ENCODE measurements around the gene COLEC12. TPM values are rescaled to one million over a fixed set of nuclear protein-coding genes. Genes with fewer than 3 reads are reported as not detected.

COLEC12 gene
- total and polyA plus RNA-seq, 2 donors (not counting 3 experiments of a cell fraction or from before 2014, with no cell fraction given): 8.0 to 17.1 TPM

- Histone ChIP-seq H3K9me1 (replicated peaks; ENCODE audit: control insufficient read depth, extremely low read depth, insufficient read depth, low read length) (no peaks in the 10 kb centered on the region), H3K4me1 (ENCODE audit: control insufficient read depth, extremely low read depth, insufficient read depth, low read length) (no peaks in the 10 kb centered on the region), H3K36me3 (ENCODE audit: control insufficient read depth in 2 of 2, extremely low read depth in 1 of 2, insufficient read depth in 2 of 2, low read length in 2 of 2) (no peaks in the 10 kb centered on the region), H4K20me1 (replicated peaks; ENCODE audit: control insufficient read depth, extremely low read depth, insufficient read depth, low read length) (no peaks in the 10 kb centered on the region), H3K9ac (replicated peaks; ENCODE audit: extremely low read depth, insufficient read depth, low read length) (no peak overlapping the region), H3K4me2 (ENCODE audit: insufficient read depth, low read length) (no peak overlapping the region), H3K27ac (ENCODE audit: insufficient read depth, low read depth, low read length) (no peak overlapping the region), H3K9me3 (replicated peaks; ENCODE audit: control insufficient read depth, insufficient read depth, low read length) (no peaks in the 10 kb centered on the region), H3K4me3 (replicated peaks in 1 of 3; ENCODE audit: insufficient read depth in 1 of 3, low read depth in 1 of 3, low read length in 3 of 3) (no peak overlapping the region), H2AFZ (ENCODE audit: low read depth, low read length) (no peak overlapping the region), H3K27me3 (ENCODE audit: control insufficient read depth in 2 of 2, insufficient read depth in 2 of 2, low read length in 2 of 2) (peaks cover 0 to 2% of the 10 kb centered on the region in 2 experiments), H3K79me2 (ENCODE audit: control insufficient read depth, insufficient read depth, low read length) (no peaks in the 10 kb centered on the region)
- no TSS peak for BruUV-seq (replicated peaks)
- TF ChIP-seq FOS (IDR thresholded peaks at IDR 0.05; ENCODE audit: borderline replicate concordance, insufficient read depth, low read length) (no peak), MAX (IDR thresholded peaks at IDR 0.05; ENCODE audit: insufficient read depth, insufficient read length) (no peak), CTCF (IDR thresholded peaks at IDR 0.05; ENCODE audit: extremely low read depth in 1 of 2, insufficient read depth in 1 of 2, low read depth in 1 of 2, low read length in 2 of 2) (no peak), JUN (IDR thresholded peaks at IDR 0.05; ENCODE audit: borderline replicate concordance, insufficient read depth, insufficient read length, low read depth) (no peak), POLR2A (IDR thresholded peaks at IDR 0.05; ENCODE audit: low read depth, low read length) (no peak), EZH2 (IDR thresholded peaks at IDR 0.05; ENCODE audit: borderline replicate concordance, low read depth, low read length, severe bottlenecking) (no peak), POLR2AphosphoS5 (IDR thresholded peaks at IDR 0.05; ENCODE audit: insufficient read depth, low read depth, low read length) (no peak), MYC (IDR thresholded peaks at IDR 0.05; ENCODE audit: low read depth, low read length) (no peak), GATA2 (IDR thresholded peaks at IDR 0.05; ENCODE audit: insufficient read depth, insufficient read length, low read depth, low read length) (no peak)
- dilution Hi-C loops (cut with MboI; ENCODE audit: extremely low pct_ligation_motif_present, low sequenced_read_pairs): no loop called here
- ChIA-PET CTCF (interaction anchor here (1.3 kb wide), 1 partner anchor 244 kb away, joined by 3 read pairs; no protein-coding TSS in a partner anchor), POLR2A (no interaction called here)
- no peak for FAIRE-seq
- DNase-seq (ENCODE audit: low read depth, low spot score): no peak
- intact Hi-C loops (cut with micrococcal nuclease): no loop called here
These were observed 120.7 kb downstream of the COLEC12 start for GRCh38 chr18:379681-380330.
